GM12892 (cell line): Measurements from ENCODE around the gene ZFPM1.

ENCODE experiments used
- POLR2AphosphoS5 ChIP-seq: IDR thresholded peaks from 2 replicates; pipeline ENCODE4 v1.6.1; 2011; ENCODE audit warnings: low read depth, low read length, control low read depth
- TAF1 ChIP-seq: IDR thresholded peaks from 2 replicates; pipeline ENCODE4 v1.6.1; 2011; ENCODE audit warnings: low read depth, mild to moderate bottlenecking, control low read depth, low read length, borderline replicate concordance

DNA sequence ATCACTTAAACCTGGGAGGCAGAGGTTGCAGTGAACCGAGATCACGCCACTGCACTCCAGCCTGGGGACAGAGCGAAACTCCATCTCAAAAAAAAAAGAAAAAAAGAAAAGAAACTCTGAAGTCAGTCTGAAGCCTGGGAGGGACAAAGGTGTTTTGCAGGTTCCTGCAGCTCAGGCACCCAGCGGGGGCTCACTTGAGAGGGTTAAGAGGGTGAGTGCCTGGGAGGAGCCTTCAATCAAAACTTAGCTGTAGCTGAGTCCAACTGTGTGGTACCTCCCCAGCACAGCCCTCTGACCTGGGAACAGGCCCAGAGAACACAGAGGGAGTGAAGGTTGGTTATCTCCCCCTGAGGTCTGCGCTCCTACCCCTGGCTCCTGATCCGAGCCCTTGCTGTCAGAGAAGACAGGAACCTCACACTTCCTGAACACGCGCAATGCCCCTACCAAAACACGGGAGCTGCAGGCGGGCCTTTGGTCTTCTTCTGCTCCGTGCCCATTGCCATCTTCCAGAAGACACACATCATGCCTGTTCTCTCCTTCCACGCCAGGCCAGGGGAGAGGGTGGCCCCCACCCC lies 96.7 kb downstream of the ZFPM1 start:
- TF ChIP-seq POLR2AphosphoS5 = no peak
- no peak for TF ChIP-seq TAF1
